Liver (tissue), 9 donors: ENCODE measurements around the gene TMEM270. TPM values are rescaled to one million over a fixed set of nuclear protein-coding genes. Genes with fewer than 3 reads are reported as not detected.

Experiments
- DNase-seq: peaks from one replicate; pipeline ENCODE4 v3.0.0-alpha.2; 2017; ENCODE audit warnings: low spot score
- H3K27ac ChIP-seq, 2 donors: one replicate each; pipeline ENCODE4 v1.7.0; 2013; ENCODE audit warnings: inconsistent platforms in 2 of 2, low read length in 2 of 2, control low read depth in 1 of 2, low read depth in 1 of 2, mild to moderate bottlenecking in 1 of 2
- H3K27me3 ChIP-seq, 4 donors: one replicate each; pipeline versions ENCODE4 v1.6.1 to v1.7.0; 2013; ENCODE audit warnings: low read length in 3 of 4, inconsistent platforms in 1 of 4, mild to moderate bottlenecking in 1 of 4, moderate library complexity in 1 of 4; ENCODE audit not compliant: control insufficient read depth in 4 of 4, insufficient read depth in 4 of 4
- H3K36me3 ChIP-seq, 4 donors: one replicate each; pipeline versions ENCODE4 v1.6.1 to v1.7.0; 2013; ENCODE audit warnings: low read length in 3 of 4, mild to moderate bottlenecking in 3 of 4, low read depth in 1 of 4, moderate library complexity in 1 of 4; ENCODE audit not compliant: control insufficient read depth in 4 of 4, insufficient read depth in 3 of 4
- H3K4me1 ChIP-seq, 4 donors: one replicate each; pipeline versions ENCODE4 v1.6.1 to v1.7.0; 2013; ENCODE audit warnings: low read length in 3 of 4, mild to moderate bottlenecking in 3 of 4, moderate library complexity in 1 of 4; ENCODE audit not compliant: control insufficient read depth in 4 of 4, insufficient read depth in 4 of 4
- H3K4me3 ChIP-seq, 3 donors: one replicate each; pipeline versions ENCODE4 v1.6.1 to v1.7.0; 2013; ENCODE audit warnings: low read length in 3 of 3, control low read depth in 1 of 3, low read depth in 1 of 3, mild to moderate bottlenecking in 1 of 3
- H3K9ac ChIP-seq, 2 donors: one replicate each; pipeline ENCODE4 v1.7.0; 2013; ENCODE audit warnings: low read length in 2 of 2, mild to moderate bottlenecking in 2 of 2, moderate library complexity in 2 of 2, control low read depth in 1 of 2, low read depth in 1 of 2
- H3K9me3 ChIP-seq, 4 donors: one replicate each; pipeline versions ENCODE4 v1.6.1 to v1.7.0; 2013; ENCODE audit warnings: low read length in 3 of 4; ENCODE audit not compliant: control insufficient read depth in 4 of 4
- ATF3 ChIP-seq: IDR thresholded peaks from 2 replicates; pipeline ENCODE4 v1.6.1; 2016; ENCODE audit warnings: antibody characterized with exemption
- CTCF ChIP-seq: fragments of 150-350 bp; IDR thresholded peaks from 2 replicates; pipeline ENCODE4 v1.5.1; 2017; ENCODE audit warnings: improper control_type of control experiment, low read depth, low read length; ENCODE audit not compliant: missing input control
- EGR1 ChIP-seq, 2 donors: IDR thresholded peaks; 2 replicates each; pipeline ENCODE4 v1.6.1; 2016 to 2018; ENCODE audit warnings: antibody characterized with exemption in 2 of 2, low read depth in 2 of 2
- FOXA2 ChIP-seq: IDR thresholded peaks from 2 replicates; pipeline ENCODE4 v1.6.1; 2016; ENCODE audit warnings: antibody characterized with exemption
- GABPA ChIP-seq, 2 donors: IDR thresholded peaks in 1 of 2; conservative IDR thresholded peaks in 1 of 2; 2 replicates each; pipeline ENCODE4 v1.6.1; 2016; ENCODE audit warnings: antibody characterized with exemption in 2 of 2, mild to moderate bottlenecking in 1 of 2, moderate library complexity in 1 of 2
- HNF4A ChIP-seq, 2 donors: conservative IDR thresholded peaks; 2 replicates each; pipeline ENCODE4 v1.6.1; 2016; ENCODE audit warnings: antibody characterized with exemption in 2 of 2, mild to moderate bottlenecking in 2 of 2
- HNF4G ChIP-seq: IDR thresholded peaks from 2 replicates; pipeline ENCODE4 v1.6.1; 2016; ENCODE audit warnings: antibody characterized with exemption
- JUND ChIP-seq, 2 donors: IDR thresholded peaks; 2 replicates each; pipeline ENCODE4 v1.6.1; 2016; ENCODE audit warnings: antibody characterized with exemption in 2 of 2
- MAX ChIP-seq: IDR thresholded peaks from 2 replicates; pipeline ENCODE4 v1.6.1; 2016; ENCODE audit warnings: antibody characterized with exemption
- RAD21 ChIP-seq, 2 donors: IDR thresholded peaks; 2 replicates each; pipeline ENCODE4 v1.6.1; 2016; ENCODE audit warnings: antibody characterized with exemption in 2 of 2, mild to moderate bottlenecking in 2 of 2
- REST ChIP-seq: IDR thresholded peaks from 2 replicates; pipeline ENCODE4 v1.6.1; 2016; ENCODE audit warnings: antibody characterized with exemption, mild to moderate bottlenecking
- RXRA ChIP-seq, 2 donors: IDR thresholded peaks; 2 replicates each; pipeline ENCODE4 v1.6.1; 2017 to 2018; ENCODE audit warnings: antibody characterized with exemption in 2 of 2, mild to moderate bottlenecking in 1 of 2
- SP1 ChIP-seq: IDR thresholded peaks from 2 replicates; pipeline ENCODE4 v1.6.1; 2018; ENCODE audit warnings: antibody characterized with exemption, mild to moderate bottlenecking
- TAF1 ChIP-seq: conservative IDR thresholded peaks from 2 replicates; pipeline ENCODE4 v1.6.1; 2016; ENCODE audit warnings: antibody characterized with exemption, mild to moderate bottlenecking
- YY1 ChIP-seq: IDR thresholded peaks from 2 replicates; pipeline ENCODE4 v1.6.1; 2016; ENCODE audit warnings: antibody characterized with exemption, mild to moderate bottlenecking
- WGBS: extraction: QIAGEN DNeasy Blood & Tissue Kit; methylation state at CpG from one replicate; pipeline ENCODE4 v1.1.7; 2013; 5-methylcytosine and 5-hydroxymethylcytosine counted together
- polyA plus RNA-seq, 2 donors: library from polyadenylated mRNA; stranded (reverse) in 1 of 2; unstranded in 1 of 2; fragments of 200-250 nt in 1 of 2; fragments of >200 nt in 1 of 2; fragmentation: Nextera tagmentation in 1 of 2; extraction: Ambion mirVana in 1 of 2; gene quantifications; one replicate each; pipeline versions ENCODE4 v1.2.1 to v1.2.3, GENCODE V29; 2013 to 2015
- total RNA-seq, 2 donors: library from RNA; depleted of rRNA; stranded (reverse); fragments of >200 nt; gene quantifications; one replicate each; pipeline ENCODE4 v1.2.3, GENCODE V29; 2014
- donor health status: healthy.
- donor health status: healthy.
- donor health status: healthy.
- donor health status: healthy.
- donor health status: healthy.

Gene TMEM270
- total and polyA plus RNA-seq, 4 donors = 0.09 TPM; not detected in 3

GRCh38 chr7:73822319-73823173 lies 38.4 kb upstream of the TMEM270 start:
- H3K27me3 ChIP-seq = no peaks in the 10 kb centered on the region
- DNase-seq = peak; percentile 69
- H3K9ac ChIP-seq = no peak overlapping the region
- H3K36me3 ChIP-seq = no peaks in the 10 kb centered on the region
- TF ChIP-seq EGR1 (IDR thresholded peaks at IDR 0.05; ENCODE audit: low read depth in 2 of 2) (no peak), ATF3 (no peak), JUND (IDR thresholded peaks at IDR 0.05) (no peak), RXRA (IDR thresholded peaks at IDR 0.05) (no peak), FOXA2 (no peak)
- no peak overlapping the region for H3K4me3 ChIP-seq
- H3K4me1 ChIP-seq = peaks cover 0 to 2% (median under 1%) of the 10 kb centered on the region in 4 donors
- H3K9me3 ChIP-seq = no peaks in the 10 kb centered on the region
- H3K27ac ChIP-seq = no peak overlapping the region
- 75% methylated on average over 15 of the region's 15 CpGs for WGBS

- no peak for DNase-seq
Observed at GRCh38 chr7:73823257-73823656, 37.7 kb upstream of the TMEM270 start.

More at GRCh38 chr7:73823257-73823656, 37.7 kb upstream of the TMEM270 start:
- H3K4me3 ChIP-seq = no peak overlapping the region
- no peaks in the 10 kb centered on the region for H3K27me3 ChIP-seq
- H3K9ac ChIP-seq = no peak overlapping the region
- no peak overlapping the region for H3K27ac ChIP-seq
- no peaks in the 10 kb centered on the region for H3K36me3 ChIP-seq
- WGBS = 78% methylated on average over 5 of the region's 5 CpGs
- no peak for TF ChIP-seq FOXA2
- no peak for TF ChIP-seq GABPA (IDR thresholded peaks at IDR 0.05 in 1 of 2, conservative IDR thresholded peaks at IDR 0.05 in 1 of 2)
- no peak for TF ChIP-seq ATF3
- no peak for TF ChIP-seq REST
- TF ChIP-seq HNF4G = no peak
- no peak for TF ChIP-seq RXRA (IDR thresholded peaks at IDR 0.05)
- TF ChIP-seq SP1 = no peak
- no peak for TF ChIP-seq CTCF
- no peak for TF ChIP-seq TAF1
- TF ChIP-seq EGR1 (IDR thresholded peaks at IDR 0.05; ENCODE audit: low read depth in 2 of 2) = no peak
- TF ChIP-seq YY1 = no peak
- no peak for TF ChIP-seq HNF4A (conservative IDR thresholded peaks at IDR 0.05)
- TF ChIP-seq MAX = no peak
- TF ChIP-seq RAD21 (IDR thresholded peaks at IDR 0.05) = no peak
- H3K9me3 ChIP-seq = no peaks in the 10 kb centered on the region
- H3K4me1 ChIP-seq = peaks cover 0 to 8% (median 2%) of the 10 kb centered on the region in 4 donors
